H1 (cell line): ENCODE measurements around the gene SLC25A21. TPM values are rescaled to one million over a fixed set of nuclear protein-coding genes. Genes with fewer than 3 reads are reported as not detected.

Source experiments
- KDM4A ChIP-seq: IDR thresholded peaks from one replicate; pipeline ENCODE4 v1.7.1; 2012; ENCODE audit warnings: low read depth, mild to moderate bottlenecking, moderate library complexity, low read length, inconsistent platforms; ENCODE audit not compliant: severe bottlenecking
- NRF1 ChIP-seq: IDR thresholded peaks from 2 replicates; pipeline ENCODE4 v1.6.1; 2011; ENCODE audit warnings: mild to moderate bottlenecking, low read depth, low read length, improper control_type of control experiment
- polyA plus RNA-seq, 7 experiments: library from polyadenylated mRNA; depleted of rRNA in 3 of 7; stranded (reverse) in 5 of 7; unstranded in 2 of 7; fragments of >200 nt in 5 of 7; fragments of 200-250 nt in 2 of 7; gene quantifications; 1 replicate in 5 of 7; 2 replicates in 1 of 7; 4 replicates in 1 of 7; pipeline versions ENCODE4 v1.2.1 to v1.2.3, GENCODE V29; 2011 to 2013; ENCODE audit warnings: missing spikeins in 2 of 7, mixed read lengths in 2 of 7
- total RNA-seq: library from RNA; stranded (reverse); fragmentation: NEBNext Ultra II Directional; extraction: Animal tissue kit (Norgen Biotek cat#: 25700); gene quantifications from 2 replicates; pipeline ENCODE4 v1.2.1, GENCODE V29; 2021
- TF ChIP-seq, protein P1 (sequence below): fragments of 300-600 bp; sonication (generic); IDR thresholded peaks from 2 replicates; pipeline ENCODE4 v1.7.1; 2012; ENCODE audit warnings: low read length, moderate library complexity, mild to moderate bottlenecking, inconsistent platforms; ENCODE audit not compliant: insufficient replicate concordance

SLC25A21 gene
- total and polyA plus RNA-seq, 2 of the 8 experiments (the other 6 are each of a cell fraction or from before 2014, with no cell fraction given) = 6.9 to 15.7 TPM

GRCh38 chr14:37221073-37221472 lies 48.7 kb upstream of the SLC25A21 start (continued):
- TF ChIP-seq, protein P1, sequence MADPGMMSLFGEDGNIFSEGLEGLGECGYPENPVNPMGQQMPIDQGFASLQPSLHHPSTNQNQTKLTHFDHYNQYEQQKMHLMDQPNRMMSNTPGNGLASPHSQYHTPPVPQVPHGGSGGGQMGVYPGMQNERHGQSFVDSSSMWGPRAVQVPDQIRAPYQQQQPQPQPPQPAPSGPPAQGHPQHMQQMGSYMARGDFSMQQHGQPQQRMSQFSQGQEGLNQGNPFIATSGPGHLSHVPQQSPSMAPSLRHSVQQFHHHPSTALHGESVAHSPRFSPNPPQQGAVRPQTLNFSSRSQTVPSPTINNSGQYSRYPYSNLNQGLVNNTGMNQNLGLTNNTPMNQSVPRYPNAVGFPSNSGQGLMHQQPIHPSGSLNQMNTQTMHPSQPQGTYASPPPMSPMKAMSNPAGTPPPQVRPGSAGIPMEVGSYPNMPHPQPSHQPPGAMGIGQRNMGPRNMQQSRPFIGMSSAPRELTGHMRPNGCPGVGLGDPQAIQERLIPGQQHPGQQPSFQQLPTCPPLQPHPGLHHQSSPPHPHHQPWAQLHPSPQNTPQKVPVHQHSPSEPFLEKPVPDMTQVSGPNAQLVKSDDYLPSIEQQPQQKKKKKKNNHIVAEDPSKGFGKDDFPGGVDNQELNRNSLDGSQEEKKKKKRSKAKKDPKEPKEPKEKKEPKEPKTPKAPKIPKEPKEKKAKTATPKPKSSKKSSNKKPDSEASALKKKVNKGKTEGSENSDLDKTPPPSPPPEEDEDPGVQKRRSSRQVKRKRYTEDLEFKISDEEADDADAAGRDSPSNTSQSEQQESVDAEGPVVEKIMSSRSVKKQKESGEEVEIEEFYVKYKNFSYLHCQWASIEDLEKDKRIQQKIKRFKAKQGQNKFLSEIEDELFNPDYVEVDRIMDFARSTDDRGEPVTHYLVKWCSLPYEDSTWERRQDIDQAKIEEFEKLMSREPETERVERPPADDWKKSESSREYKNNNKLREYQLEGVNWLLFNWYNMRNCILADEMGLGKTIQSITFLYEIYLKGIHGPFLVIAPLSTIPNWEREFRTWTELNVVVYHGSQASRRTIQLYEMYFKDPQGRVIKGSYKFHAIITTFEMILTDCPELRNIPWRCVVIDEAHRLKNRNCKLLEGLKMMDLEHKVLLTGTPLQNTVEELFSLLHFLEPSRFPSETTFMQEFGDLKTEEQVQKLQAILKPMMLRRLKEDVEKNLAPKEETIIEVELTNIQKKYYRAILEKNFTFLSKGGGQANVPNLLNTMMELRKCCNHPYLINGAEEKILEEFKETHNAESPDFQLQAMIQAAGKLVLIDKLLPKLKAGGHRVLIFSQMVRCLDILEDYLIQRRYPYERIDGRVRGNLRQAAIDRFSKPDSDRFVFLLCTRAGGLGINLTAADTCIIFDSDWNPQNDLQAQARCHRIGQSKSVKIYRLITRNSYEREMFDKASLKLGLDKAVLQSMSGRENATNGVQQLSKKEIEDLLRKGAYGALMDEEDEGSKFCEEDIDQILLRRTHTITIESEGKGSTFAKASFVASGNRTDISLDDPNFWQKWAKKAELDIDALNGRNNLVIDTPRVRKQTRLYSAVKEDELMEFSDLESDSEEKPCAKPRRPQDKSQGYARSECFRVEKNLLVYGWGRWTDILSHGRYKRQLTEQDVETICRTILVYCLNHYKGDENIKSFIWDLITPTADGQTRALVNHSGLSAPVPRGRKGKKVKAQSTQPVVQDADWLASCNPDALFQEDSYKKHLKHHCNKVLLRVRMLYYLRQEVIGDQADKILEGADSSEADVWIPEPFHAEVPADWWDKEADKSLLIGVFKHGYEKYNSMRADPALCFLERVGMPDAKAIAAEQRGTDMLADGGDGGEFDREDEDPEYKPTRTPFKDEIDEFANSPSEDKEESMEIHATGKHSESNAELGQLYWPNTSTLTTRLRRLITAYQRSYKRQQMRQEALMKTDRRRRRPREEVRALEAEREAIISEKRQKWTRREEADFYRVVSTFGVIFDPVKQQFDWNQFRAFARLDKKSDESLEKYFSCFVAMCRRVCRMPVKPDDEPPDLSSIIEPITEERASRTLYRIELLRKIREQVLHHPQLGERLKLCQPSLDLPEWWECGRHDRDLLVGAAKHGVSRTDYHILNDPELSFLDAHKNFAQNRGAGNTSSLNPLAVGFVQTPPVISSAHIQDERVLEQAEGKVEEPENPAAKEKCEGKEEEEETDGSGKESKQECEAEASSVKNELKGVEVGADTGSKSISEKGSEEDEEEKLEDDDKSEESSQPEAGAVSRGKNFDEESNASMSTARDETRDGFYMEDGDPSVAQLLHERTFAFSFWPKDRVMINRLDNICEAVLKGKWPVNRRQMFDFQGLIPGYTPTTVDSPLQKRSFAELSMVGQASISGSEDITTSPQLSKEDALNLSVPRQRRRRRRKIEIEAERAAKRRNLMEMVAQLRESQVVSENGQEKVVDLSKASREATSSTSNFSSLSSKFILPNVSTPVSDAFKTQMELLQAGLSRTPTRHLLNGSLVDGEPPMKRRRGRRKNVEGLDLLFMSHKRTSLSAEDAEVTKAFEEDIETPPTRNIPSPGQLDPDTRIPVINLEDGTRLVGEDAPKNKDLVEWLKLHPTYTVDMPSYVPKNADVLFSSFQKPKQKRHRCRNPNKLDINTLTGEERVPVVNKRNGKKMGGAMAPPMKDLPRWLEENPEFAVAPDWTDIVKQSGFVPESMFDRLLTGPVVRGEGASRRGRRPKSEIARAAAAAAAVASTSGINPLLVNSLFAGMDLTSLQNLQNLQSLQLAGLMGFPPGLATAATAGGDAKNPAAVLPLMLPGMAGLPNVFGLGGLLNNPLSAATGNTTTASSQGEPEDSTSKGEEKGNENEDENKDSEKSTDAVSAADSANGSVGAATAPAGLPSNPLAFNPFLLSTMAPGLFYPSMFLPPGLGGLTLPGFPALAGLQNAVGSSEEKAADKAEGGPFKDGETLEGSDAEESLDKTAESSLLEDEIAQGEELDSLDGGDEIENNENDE = no peak
- TF ChIP-seq KDM4A = no peak
- no peak for TF ChIP-seq NRF1
